HTR-8/SVneo (cell line): ENCODE results near the gene RPL7A.
"Not testable (repeated sequence)": the region's sequence is repeated elsewhere in the genome, so short reads cannot be mapped to it uniquely, and the experiment has no call there.

Source experiments
- DNase-seq: peaks from one replicate; pipeline ENCODE4 v3.0.0; 2011; ENCODE audit warnings: low spot score, mixed read lengths; ENCODE audit not compliant: insufficient read length
- FAIRE-seq: peaks from 2 replicates; lab custom pipeline; 2011; peaks lifted over from hg19 to GRCh38; lab: Jason Lieb, UNC

The RPL7A gene

DNA sequence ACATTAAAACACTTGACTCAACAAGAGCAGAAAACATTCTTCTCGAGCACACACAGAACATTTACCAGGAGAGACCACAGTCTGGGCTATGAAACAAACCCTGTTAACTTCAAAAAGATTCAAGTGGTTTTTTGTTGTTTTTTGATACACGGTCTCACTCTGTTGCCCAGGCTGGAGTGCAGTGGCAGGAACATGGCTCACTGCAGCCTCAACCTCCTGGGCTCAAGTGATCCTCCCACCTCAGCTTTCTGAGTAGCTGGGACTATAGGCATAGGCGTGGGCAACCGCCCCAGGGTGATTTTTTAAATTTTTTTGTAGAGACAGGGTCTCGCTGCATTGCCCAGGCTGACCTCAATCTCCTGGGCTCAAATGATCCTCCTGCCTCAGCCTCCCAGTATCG, 21.0 kb upstream of the RPL7A start:
- DNase-seq, FAIRE-seq: not testable (repeated sequence)

DNA sequence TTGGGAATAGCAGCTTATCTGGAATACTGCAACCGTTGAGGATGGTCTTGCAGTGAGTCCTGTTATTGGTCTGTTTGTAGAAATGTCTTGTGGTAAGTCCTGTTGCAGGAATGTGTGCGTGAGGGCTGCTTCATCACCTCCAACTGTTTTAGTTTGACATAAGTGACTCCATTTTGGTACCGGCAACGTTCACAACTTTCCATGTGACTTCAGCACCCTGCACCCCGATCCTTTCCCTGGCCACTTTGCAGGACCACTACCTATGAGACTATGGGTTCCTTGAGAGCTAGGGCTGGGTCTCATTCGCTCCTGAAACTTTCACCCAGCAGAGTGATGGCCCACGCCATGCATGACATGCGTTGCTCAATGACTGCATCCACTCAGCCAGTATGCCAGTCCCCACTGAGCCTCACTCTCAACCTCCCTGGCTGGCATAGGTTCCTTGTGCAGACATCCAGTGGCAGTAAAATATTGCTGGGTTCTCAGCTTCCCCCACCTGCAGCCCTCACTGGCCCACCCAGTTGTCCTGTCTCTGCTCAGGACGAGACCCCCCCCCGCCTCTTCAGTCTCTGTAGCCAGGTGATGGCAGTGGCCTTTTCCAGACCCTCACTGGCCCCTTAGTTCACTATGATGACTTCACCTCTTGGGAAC, 20.1 kb upstream of the RPL7A start:
- no peak for DNase-seq
- no peak for FAIRE-seq

DNA sequence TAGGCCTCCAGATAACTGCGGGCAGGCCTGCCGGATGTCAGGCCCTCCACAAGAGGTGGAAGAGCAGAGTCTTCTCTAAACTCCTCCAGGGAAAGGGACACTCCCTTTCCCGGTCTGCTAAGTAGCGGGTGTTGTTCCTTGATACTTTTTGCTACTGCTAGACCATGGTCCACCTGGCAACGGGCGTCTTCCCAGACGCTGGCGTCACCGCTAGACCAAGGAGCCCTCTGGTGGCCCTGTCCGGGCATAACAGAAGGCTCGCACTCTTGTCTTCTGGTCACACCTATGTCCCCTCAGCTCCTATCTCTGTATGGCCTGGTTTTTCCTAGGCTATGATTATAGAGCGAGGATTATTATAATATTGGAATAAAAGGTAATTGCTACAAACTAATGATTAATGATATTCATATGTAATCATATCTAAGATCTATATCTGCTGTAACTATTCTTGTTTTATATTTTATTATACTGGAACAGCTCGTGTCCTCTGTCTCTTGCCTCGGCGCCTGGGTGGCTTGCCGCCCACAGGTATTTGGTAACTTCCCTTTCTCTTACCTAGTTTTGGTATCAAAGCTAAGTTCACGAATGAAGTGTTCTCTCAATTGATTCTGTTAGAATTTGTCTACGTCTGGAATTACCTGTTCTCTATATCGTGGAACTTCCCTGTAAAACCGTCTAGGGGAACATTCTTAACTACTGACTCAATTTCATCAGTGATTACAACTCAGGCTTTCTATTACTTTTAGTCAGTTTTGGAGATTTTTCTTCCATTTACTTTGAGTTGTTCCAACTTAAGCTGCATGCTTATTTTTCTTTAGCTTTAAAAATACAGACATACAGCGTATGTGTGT, 18.5 kb upstream of the RPL7A start:
- not testable (repeated sequence) for DNase-seq, FAIRE-seq

DNA sequence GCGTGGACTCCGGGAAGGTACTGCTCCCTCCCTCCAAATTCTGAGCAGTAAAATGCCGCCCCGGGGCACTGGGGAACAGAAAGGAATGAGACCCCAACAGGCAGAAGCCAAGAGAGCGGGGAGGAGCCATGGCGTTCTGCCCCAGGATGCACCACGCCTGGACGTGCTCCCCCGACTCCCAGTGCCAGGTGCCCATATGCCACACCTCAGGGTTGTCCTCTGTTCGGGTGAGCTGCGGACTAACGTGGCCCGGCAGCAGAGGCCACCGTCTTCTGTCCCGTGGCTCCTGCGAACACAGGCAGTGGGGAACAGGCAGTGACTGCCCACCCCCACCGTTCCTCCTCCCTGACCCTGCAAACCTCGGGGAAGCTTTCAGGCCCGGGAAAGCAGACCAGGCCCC, 16.8 kb upstream of the RPL7A start:
- DNase-seq (no peak), FAIRE-seq (no peak)

DNA sequence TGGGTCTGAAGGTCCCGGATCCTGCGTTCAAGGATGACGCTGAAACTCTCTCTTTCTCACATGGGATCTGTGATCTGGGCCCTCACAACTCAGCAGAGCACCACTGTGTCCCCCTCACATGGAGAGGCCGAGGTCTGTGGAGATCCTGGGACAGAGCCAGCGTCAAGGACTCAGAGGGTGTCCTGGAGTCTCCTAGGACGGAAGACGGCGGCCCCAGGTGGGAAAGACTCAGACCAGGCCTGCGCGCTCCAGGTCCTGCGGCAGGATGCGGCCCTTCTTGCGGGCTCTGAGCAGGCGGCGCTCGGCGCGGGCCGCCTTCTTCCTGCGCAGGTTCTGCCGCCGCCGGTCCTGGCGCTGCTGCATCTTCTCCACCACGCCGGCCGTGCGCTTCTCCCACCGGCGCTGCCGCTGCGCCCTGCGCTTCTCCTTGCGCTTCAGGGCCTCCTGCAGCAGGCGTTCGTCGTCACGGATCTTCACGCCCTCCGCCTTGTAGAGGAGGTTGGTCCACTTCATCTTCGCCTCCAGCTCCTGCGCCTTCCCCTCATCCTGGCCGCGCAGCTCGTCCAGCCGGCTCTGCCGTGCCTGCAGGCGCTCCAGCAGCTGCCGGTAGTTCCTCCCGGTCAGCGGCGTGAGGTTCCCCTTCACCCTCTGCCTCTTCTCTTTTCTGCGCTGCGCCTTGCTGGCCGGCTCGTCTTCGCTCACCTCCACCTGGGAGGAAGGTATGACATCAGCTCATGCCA, 16.2 kb upstream of the RPL7A start:
- DNase-seq = no peak
- no peak for FAIRE-seq

DNA sequence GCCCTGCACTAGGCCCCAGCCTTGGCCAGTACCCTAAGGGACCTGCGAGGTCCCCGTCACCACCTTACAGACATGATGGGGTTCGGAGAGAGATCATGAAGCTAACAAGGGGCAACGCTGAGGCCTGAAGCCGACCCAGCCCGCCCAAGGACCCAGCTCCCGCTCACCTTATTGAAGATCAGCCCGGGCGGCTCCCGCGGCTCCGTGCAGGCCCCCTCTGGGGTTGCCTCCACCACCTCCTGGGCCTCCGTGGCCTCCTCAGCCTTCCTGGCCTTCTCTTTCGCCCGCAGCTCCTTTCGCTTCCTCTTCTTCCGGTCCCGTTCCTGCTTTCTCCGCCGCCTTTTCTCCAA, 15.7 kb upstream of the RPL7A start:
- FAIRE-seq = no peak
- no peak for DNase-seq

DNA sequence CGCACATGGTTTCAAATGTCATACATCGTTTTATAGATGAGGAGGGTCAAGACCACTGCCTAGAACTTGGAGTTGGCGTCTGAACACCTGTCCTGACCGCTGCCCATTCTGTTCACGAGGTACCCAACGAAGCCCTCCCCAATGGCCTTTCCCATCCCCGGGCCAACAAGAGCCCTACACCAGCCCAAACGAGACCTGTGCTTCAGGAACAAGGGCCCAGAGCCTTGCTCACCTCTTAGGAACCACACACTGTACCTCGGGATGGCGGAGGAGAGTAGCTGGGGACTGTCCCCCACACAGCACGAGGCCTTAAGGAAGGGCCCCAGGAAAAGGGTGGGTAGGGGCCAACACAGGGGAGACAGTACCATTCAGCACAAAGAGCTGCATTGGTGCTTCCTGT, 15.0 kb upstream of the RPL7A start:
- DNase-seq (no peak), FAIRE-seq (no peak)

DNA sequence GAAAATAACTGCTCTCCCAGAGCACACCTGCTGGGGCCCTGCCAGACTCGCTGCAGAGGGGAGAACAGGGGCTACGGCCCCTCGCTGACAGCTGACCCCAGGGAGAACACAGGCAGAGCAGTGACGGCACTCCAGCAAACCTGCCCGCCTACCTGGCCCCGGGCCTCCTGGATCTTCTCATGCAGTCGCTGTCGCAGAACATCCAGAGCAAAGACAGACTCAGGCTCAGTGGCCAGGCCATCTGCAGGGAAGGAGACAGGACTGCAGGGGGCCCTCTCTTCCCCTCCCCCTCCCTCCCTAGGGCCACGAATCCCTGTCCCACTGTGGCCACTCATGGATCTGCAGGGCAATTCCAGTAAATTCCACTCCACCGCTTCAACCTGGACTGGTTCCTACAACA, 14.5 kb upstream of the RPL7A start:
- FAIRE-seq (no peak), DNase-seq (no peak)

DNA sequence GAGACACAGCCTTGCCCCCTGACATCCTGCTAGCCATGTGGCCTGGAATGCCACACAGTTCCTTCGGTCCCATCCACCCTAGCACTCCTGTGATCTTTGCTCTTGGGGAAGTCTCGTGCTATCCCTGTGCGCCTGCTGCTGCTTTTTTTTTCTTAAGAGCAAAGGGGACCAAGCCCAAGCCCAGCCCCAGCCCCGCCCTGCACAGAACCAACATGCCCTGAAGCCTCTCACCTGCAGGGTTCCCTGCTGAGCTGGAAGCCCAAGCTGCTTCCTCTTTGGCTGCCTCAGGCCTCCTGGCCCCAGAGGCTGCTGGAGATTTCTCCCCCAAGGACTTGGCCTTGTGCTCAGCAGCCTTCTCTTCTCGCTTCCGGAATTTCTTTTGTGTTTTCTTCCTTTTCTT, 13.9 kb upstream of the RPL7A start:
- no peak for FAIRE-seq
- no peak for DNase-seq

DNA sequence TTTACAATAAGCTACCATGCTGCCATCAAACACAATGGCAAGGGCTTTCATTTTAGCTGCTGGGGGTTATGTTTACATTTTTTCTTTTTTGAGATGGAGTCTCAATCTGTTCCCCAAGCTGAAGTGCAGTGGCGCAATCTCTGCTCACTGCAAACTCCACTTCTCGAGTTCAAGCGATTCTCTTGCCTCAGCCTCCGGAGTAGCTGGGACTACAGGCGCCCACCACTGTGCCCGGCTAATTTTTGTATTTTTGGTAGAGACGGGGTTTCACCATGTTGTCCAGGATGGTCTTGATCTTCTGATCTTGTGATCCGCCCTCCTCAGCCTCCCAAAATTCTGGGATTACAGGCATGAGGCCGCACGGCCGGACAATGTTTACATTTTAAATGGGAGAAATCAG, 13.1 kb upstream of the RPL7A start:
- DNase-seq, FAIRE-seq: not testable (repeated sequence)

DNA sequence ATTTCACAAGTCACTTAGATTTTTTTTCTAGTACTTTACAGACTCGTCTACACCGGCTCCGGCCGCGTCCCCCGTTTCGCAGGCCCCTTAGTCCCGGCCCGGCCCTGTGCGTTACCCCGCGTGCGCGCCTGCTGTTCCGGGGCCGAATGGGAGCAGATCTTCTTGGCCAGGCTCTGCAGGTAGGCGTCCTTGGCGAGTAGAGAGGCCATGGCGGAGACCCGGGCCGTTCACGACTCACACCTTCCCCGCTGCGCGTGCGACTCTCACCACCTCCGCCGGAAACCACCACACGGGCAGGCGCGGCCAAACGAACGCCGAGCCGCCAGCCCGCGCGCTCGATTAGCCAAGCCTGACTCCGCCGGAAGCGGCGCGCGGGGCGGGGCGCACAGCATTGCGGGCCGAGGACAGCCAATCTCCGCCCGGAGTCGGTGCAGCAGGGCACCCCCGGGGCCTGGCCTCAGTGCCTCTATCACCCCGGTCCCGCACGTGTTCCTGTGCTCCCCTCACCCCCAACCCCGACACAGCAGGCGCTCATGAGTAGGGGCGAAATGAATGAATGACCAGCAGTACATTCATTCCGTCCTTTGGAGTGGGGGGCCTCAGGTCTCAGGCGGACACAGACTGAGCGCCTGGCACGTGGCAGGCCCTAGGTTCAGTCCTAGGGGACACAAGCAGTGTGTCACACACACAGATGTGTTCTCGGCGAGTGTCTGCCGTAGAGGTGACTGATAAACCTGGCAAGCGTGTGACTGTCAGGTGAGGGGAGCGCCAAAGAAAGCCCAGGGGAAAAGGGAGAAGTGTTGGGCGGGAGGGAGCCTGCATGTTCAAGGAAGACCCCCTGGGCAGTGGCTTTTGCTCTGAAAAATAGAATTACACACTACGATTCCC, 11.8 kb upstream of the RPL7A start, which contains the start of gene SURF6:
SURF6 (minus strand) TSS at position 265 of the 888 bp plus-strand sequence; CDS start at position 209, 56 bp downstream.
- DNase-seq (peak; percentile 76), FAIRE-seq (peak; percentile 59)

DNA sequence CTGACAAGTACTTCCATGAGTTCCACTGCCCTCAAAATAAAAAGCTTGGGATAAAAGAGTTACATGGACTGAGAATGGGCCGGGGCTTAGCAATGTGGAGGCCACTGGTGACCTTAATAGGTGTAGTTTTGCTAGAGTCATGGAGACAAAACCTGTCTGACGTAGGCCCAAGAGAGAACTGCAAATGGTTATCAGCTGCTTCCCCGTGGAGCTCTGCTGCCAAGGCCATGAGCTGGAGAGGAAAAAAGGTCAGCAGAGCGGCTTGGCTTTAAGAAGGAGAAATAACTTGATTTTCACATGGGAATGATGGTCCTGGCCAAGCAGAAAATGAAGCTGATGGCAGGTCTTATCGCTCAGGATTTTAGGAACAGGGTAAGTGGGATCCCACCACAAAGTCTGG, 8.4 kb upstream of the RPL7A start:
- FAIRE-seq (no peak), DNase-seq (no peak)

DNA sequence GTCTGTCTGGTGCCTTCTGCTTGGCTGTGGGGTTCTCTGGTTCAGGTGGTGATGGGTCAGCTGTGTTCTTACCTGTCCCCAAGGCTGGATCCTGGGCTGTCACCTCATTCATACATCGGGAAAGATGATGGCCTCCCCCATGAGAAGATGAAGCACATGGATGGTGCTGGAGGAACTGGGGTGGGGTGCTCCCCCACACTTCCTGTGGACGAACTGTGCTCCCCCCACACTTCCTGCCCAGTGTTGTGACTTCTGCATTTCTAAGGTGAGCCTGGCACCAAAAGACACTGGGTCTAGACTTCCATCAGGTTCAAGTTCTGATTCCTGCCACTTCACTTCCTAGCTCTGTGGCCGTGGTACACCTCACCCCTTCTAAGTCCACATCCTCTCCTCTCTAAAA, 7.8 kb upstream of the RPL7A start:
- FAIRE-seq (no peak), DNase-seq (no peak)

DNA sequence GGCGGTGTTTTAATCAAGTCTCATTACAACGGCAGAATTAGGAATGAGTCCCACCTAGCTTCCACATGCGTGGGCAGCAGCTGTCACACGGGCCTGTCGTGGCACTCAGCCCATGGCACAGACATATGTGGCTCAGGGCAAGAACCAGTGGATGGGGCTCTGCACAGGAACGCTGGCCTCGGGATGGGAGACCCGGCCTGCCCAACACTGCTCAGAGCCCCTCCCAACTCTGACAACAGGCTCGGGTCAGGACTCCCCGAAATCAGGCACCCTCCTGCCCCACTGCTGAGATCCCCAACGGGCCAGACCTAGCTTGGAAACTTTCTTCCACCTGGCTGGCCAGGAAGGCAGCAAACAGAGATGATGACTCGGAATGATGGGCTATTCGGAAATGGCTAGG, 7.1 kb upstream of the RPL7A start:
- DNase-seq (no peak), FAIRE-seq (no peak)

DNA sequence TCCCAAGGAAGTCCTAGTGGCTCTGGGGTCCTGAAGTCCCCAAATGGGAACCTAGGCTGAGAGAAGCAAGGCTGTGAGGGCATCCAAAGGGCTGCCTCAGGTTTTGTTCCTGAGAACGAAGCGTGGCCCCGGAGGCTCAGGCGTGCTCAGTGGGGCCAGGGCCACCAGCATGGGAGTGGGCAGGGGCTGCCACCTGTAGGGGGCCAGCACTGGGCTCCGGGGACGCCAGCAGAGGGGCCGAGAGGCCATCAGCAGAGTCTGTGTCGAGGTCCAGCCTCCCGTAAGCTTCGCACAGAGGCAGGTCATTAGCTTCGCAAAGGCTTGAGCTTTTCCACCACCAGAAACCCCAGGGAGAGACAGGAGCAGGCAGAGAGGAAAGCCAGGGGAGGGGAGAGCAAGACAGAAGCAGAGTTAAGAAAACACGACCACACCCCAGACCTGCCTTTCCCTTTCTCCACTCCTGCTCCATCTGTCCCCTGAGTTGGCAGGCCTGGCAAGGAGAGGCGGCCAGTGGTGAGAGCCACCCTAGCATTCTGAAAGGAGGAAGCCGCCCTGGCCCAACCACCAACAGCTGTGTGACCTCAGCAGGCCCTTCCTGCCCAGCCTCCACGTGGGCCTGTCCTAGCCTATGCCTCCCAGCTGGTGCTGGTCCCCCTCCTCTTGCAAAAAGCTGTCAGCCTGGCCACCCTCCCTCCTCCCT, 6.5 kb upstream of the RPL7A start:
- DNase-seq = no peak
- no peak for FAIRE-seq

DNA sequence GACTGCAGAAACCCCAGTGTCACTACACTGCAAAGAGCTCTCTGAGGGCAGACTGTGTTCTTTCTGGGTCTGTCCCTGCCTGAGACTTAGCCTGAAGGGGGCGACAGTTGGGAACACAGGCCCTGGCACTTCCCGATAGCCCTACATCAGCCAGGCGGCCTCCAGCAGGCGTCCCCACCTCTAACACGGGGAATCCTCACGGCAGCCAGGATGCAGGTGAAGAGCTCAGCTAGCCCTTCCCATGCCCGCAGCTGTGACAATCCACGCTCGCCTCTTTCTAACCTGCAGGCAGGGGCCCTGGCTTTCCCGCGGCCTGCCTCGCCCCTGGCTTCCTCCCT, 6.0 kb upstream of the RPL7A start:
- DNase-seq = no peak
- no peak for FAIRE-seq

DNA sequence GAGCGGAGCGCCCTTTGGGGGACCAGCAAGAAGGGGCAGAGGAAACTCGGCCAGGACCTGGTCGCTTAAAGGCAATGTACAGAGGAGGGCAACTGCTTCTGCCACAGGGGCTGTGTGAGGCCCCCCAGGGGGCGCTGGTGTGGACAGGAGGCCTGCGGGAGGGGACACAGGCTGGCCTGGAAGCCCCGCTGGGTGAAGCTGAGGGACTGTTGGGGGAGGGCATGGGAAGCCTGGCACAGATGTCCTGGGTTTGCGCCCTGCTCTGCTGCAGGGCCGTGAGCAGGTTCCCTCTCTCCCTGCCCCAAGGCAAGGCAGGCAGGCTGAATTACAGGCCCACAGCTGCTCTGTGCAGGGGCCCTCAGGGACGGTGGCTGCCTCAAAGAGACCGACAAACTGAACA, 5.4 kb upstream of the RPL7A start:
- FAIRE-seq (no peak), DNase-seq (no peak)

DNA sequence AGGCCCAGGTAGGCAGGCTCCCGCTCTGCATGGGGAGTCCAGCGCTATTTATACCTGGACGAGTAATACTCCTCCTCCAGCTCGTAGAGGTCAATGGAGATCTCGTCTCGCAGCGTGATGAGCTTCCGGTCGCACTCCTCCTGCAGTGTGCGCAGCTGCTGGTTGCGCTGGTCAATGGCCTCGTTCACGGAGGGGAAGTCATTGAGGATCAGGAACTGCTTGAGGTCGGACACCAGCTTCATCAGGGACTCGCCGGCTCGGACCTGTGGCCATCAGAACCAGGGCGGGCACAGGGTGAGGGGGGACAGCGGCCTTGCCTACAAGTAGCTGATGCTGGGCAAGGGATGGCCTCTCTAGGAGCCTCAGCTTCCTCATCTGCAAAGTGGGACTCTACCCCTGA, 3.9 kb upstream of the RPL7A start:
- DNase-seq (no peak), FAIRE-seq (no peak)

DNA sequence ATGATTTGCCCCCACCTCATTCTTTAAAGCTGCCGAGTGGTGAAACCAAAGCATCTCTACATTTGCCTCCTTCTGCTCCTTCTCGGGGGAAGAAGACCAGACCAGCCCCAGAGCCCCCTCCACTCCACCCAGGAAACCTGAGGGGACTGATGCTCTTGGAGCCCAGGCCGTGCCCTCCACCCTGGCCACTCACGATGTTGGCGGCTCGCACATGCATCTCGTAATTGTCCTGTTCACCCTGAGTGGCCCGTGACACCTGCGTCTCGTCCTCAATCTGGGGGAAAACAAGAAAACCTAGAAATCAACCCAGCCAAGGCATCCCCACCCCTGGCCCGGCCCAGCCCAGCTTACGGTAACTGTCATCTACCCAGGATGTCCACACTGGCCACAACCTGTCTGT, 3.0 kb upstream of the RPL7A start:
- FAIRE-seq = no peak
- no peak for DNase-seq

DNA sequence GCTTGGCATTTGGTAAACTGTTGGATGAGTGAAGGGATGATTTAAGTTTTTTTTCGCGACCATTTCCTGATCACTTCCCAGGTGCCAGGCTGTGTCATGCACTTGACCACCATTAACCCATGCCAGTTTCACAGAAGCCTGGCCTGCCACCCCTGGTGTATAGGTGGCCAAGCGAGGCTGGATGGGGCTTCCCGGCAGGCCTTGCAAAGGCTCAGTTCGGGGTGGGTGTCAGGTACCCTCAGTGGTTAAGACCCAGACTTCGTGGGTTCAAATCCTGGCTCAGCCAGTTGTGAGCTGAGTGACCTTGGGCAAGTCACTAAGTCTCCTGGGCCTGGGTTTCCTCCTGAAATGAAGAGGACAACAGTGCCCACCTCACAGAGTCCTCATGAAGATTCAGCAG, 2.4 kb upstream of the RPL7A start:
- no peak for FAIRE-seq
- no peak for DNase-seq
